ELF-1 (cell line): ENCODE measurements around the gene HP1BP3.

ENCODE experiments used
- DNase-seq: peaks from one replicate; pipeline ENCODE4 v3.0.0-alpha.2; 2016; ENCODE audit warnings: low read depth, low spot score

HP1BP3 gene

GRCh38 chr1:20727746-20728316, 59.3 kb downstream of the HP1BP3 start:
- DNase-seq, result peak; percentile 89

- no peak for DNase-seq
These were observed 60.0 kb downstream of the HP1BP3 start for GRCh38 chr1:20726932-20727745.

GRCh38 chr1:20726118-20726911, 60.8 kb downstream of the HP1BP3 start:
- DNase-seq, result no peak

GRCh38 chr1:20725189-20726117, 61.7 kb downstream of the HP1BP3 start:
- no peak for DNase-seq

DNA sequence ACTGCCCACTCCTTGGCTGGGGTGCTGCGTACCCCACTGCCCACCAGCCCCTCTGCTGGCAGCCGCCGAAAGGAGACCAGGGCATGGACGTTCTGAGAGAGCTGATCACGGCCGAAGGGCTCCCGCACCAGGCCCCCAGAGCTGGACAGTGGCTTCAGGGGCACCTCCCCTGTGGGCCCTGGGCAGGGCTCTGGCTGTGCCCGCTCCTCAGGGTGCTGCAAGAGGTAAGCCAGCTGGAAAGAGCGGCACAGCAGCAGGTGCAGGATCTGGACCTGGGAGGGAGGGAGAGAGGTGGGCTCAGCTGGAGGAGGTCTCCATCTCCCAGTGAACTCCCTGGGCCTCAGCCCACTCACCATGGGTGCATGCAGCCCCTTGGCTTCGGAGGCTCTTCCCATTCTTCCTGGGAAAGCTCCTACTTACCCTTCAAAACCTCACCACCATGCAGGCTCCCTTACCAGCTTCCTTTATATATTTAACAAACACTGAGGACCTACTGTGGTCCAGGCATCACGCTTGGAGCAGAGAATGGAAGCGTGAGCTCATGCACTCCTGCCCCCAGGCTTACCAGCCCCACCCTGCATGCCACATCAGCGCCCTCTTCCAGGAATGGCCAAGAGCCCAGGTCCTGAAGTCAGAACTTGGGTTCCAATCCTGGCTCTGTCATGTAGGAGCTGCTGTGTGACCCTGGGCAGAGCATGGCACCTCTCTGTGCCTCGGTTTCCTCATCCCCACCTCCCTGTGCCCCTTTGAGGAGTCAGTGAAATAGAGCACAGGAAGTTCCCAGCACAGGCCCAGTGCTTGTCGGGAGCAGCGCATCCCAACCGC, 62.5 kb downstream of the HP1BP3 start:
- DNase-seq, result peak; percentile 3

DNA sequence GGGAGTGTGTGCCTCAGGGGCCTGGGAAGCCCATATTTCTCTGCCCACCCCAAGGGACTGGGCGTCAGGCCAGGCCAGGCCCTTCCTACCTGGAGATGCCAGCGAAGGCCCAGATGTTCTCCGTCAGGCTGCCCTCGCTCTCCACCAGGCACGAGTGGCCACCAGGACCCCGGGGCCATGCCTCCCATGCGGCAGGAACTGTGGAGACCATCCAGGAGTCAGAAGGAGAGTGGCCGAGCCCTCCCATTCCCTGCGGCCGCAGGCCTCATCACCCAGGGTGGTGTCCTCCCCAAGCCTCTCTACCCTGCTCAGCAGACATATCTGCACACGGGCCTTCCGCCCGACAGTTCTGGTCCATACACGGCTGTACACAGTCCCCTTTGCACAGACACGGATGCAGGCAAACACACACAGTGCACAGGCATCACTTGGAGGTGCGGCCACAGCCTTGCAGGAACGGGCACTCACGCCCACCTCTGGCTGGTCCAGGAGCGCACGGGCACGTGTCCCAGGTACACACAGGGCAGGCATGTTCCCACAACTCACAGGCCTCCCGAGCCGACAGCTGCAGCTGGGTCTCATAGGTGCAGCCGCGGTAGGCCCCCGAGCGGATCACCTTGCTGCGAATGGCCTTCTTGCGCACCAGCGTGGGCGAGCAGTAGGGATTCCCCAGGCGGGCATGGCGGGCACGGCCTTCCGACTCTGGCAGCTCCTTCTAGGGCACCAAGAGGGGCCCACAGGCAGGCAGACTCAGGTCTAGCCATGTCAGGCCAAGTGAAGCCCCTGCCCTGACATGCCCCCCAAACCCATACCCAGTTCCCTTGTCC, 63.4 kb downstream of the HP1BP3 start:
- no peak for DNase-seq

GRCh38 chr1:20723159-20723536, 64.0 kb downstream of the HP1BP3 start:
- no peak for DNase-seq

GRCh38 chr1:20721117-20722061, 65.7 kb downstream of the HP1BP3 start:
- no peak for DNase-seq

DNA sequence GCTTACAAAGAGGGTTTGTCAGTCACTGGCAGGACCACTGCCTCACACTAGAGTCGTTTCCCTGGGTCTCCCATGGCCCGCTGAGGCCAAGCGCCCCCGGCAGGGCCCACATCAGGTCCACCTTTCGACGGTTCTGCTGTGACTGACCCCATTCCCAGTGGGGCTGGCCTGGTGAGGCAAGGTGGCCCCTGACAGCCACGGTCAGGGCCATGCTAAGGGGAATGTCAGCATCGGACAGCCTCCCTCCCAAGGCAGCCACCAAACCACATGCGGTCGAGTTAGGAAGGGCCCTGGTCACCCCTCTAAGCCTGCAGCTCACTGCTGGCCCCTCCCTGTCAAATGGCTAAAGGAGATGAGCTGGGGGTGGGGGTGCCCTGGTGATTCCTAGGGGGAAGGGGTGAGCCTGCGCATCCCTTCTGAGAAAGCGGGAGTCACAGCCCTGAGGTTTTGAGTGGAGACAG, 66.4 kb downstream of the HP1BP3 start:
- DNase-seq, result no peak

DNA sequence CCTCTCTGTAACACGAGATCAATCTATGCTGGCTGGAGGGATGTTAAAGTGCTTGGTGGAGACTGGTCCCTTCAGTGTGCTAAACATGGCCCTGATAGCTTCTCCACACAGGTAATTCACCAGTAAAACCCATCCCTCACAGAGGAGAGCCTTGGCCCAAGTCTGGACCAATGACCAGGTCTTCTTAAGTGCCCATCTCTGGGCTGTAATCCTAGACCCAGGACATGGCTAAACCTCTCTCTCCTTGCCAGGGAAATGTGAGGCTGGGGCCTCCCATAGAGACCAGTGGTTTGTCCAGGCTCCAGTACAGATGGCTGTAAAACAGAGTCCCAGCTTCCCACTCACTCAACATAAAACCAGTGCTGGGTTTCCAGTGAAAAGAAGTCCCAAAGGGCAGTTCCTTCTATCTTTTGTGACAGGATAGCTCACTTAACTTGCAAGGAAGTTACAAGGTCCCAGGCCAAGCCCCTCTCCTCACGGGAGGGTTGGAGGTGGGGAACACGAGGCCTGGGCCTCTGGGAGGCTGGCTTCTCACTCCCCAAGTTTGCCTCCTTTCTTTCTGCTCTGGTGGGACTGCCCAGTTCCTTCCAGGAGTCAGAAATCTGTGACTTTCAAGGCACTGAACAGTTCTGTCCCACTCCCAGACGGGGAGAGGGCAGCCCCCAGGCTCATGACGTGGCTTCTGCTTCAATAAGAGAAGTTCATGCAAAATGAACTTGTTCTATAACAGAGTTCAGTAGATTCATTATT, 67.1 kb downstream of the HP1BP3 start:
- DNase-seq, result no peak

DNA sequence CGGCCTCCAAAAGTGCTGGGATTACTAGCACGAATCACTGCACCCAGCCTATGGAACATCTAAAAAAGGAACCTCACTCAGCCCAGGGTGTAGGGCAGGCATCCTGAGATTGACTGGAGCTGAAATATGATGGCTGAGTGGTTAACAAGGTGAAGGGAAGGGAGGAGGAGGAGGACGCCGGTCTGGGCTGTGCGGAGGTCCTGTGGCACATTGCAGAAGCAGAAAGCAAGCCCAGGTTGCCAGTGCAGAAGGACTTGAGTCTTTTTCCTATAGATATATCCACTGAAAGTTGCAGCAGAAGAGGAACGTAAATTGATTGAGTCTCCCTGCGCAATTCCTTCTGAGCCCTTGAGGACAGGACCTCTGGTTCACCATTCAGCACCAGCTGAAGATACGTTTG, 67.8 kb downstream of the HP1BP3 start:
- no peak for DNase-seq

DNA sequence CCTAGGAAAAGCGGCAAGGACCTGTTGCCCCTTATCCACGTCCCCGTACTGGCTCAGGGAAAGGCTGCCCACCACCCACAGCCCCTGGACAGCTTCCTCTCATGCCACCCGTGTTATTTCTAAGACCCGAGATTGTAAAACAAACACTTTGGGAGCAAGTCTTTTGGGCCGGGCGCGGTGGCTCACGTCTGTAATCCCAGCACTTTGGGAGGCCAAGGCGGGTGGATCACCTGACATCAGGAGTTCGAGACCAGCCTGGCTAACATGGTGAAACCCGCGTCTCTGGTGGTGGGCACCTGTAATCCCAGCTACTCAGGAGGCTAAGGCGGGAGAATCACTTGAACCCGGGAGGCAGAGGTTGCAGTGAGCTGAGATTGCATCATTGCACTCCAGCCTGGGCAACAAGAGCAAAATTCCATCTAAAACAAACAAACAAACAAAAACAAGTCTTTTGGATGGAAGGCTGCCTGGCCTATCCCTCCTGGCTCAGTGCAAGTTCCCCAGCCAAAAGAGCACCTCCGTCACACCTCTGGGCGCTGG, 68.7 kb downstream of the HP1BP3 start:
- DNase-seq, result peak; percentile 3

DNA sequence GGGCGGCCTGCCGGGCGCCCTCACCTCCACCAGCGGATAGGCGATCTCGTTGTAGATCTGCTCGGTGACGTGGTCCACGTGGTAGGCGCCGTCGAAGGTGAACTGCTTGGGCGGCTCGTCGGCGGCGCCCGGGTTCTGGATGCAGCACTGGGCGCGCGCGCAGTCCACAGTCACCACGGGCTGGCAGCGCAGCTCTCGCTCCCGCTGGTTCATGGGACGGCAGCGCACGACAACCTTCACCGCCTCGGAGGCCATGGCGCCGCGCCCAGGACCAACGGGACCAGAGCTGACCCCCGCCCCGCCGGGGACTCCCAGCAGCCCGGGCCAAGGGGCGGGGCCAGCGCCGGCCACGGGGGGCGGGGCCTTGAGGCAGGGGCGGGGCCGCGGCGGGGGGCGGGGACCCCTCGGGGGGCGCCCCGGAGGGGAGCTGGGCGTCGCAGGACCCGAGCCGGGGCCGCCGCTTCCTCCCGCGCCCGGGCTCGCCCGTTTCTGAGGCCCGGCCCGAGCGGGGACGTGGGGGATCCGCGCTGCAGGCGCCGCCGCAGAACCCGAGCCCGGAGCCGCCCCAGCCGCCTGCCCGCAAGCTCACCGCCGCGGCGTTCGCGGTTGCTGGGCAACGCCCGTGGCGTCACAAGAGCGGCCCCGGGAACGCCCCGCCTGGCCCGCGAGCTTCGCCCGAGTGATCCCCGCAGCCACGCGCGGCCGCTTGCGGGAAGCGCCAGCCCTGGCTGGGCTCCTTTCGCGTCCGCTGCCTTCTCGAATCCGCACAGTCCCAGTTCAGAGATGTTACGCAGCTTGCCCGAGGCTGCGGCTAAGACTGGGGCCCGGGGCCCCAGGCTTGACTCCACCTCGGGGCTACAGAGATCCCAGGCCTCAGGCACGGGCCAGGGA, 69.4 kb downstream of the HP1BP3 start, which contains the start of gene KIF17:
Gene KIF17, minus strand, starts transcription at position 556 of the 891 bp plus-strand sequence. Its CDS starts 301 bp downstream, at position 255.
- peak; percentile 66 for DNase-seq

DNA sequence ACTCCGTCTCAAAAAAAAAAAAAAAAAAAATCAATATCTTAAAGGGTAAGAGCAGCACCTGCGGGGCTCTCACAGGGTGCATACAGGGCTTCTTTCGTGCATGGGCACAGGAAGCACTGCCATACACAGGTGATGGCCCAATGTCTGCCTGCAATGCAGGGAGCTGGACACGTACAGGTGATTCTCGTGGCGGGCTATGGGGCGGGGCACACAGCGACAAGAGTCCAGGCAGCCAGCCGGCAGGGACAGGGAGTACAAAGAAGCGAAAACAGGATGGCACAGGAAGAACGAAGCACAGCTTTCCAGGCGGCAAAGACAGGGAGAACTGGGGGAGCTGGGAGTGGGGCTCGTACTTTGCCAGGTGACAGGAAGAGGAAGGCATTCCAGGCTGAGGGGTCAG, 70.9 kb downstream of the HP1BP3 start:
- no peak for DNase-seq

DNA sequence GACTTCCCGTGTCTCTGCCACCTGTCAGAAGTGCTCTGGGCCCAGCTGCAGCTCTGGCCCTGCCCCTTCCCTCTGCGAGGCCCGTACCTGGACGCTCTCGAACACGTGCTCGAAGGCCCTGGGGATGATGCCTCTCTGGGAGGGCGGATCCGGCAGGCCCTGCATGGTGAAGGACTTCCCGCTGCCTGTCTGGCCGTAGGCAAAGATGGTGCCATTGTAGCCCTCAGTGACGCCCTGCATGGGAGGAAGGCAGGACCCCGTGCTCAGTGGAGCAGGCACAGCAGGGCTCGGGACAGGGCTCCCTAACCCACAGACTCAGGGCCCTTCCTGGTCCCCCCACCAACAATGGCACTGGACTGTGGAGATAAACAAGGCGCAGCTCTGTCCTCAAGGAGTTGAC, 71.7 kb downstream of the HP1BP3 start:
- no peak for DNase-seq

GRCh38 chr1:20713440-20713839, 73.7 kb downstream of the HP1BP3 start:
- no peak for DNase-seq
